IMR-90 (cell line): ENCODE data around the gene LRFN2. TPM values are rescaled to one million over a fixed set of nuclear protein-coding genes. Genes with fewer than 3 reads are reported as not detected.

Source experiments
- ATAC-seq: fragments of 200-7000 bp; cut with Tn5 transposase; 2 replicates; pipeline ENCODE4 v1.9.1; 2020; ENCODE audit warnings: low read depth, mild to moderate bottlenecking, moderate library complexity
- BruUV-seq: library from RNA; stranded (reverse); fragments of 400-500 nt; replicated peaks from 2 replicates; lab custom pipeline; 2021; lab: Mats Ljungman, UMichigan
- CTCF ChIA-PET: fragments of 300-600 bp; formaldehyde crosslinking; extraction: SDS; loops from one replicate; lab custom pipeline; 2021; ENCODE audit warnings: antibody characterized with exemption; lab: Yijun Ruan, JAX
- POLR2A ChIA-PET: fragments of 300-600 bp; sonication (Branson Sonifier 250); formaldehyde crosslinking; loops from one replicate; lab custom pipeline; 2022; ENCODE audit warnings: antibody characterized with exemption; ENCODE audit not compliant: unreplicated experiment; lab: Charles Lee
- DNase-seq: peaks from one replicate; pipeline ENCODE4 v3.0.0; 2013
- H2AFZ ChIP-seq: replicated peaks from 2 replicates; pipeline ENCODE3; 2013; ENCODE audit warnings: low read length, mild to moderate bottlenecking; ENCODE audit not compliant: poor library complexity
- H2AK5ac ChIP-seq: 2 replicates; pipeline ENCODE4 v1.6.1; 2013; ENCODE audit warnings: low read depth, low read length, inconsistent platforms
- H2AK9ac ChIP-seq: replicated peaks from 2 replicates; pipeline ENCODE3; 2013; ENCODE audit warnings: mild to moderate bottlenecking, low read depth, low read length, moderate library complexity; ENCODE audit not compliant: poor library complexity
- H2BK120ac ChIP-seq: 2 replicates; pipeline ENCODE4 v1.6.1; 2013; ENCODE audit warnings: low read depth, low read length, inconsistent platforms
- H2BK15ac ChIP-seq: 3 replicates; pipeline ENCODE4 v1.6.1; 2013; ENCODE audit warnings: low read depth, low read length, inconsistent platforms
- H2BK20ac ChIP-seq: 2 replicates; pipeline ENCODE4 v1.6.1; 2013; ENCODE audit warnings: low read depth, mild to moderate bottlenecking, inconsistent platforms, low read length, moderate library complexity
- H2BK5ac ChIP-seq: 2 replicates; pipeline ENCODE4 v1.6.1; 2013; ENCODE audit warnings: mild to moderate bottlenecking, low read depth, low read length, inconsistent platforms; ENCODE audit not compliant: poor library complexity, severe bottlenecking
- H3K14ac ChIP-seq: replicated peaks from 2 replicates; pipeline ENCODE4 v1.6.1; 2013; ENCODE audit warnings: low read depth, low read length, inconsistent platforms
- H3K18ac ChIP-seq: 2 replicates; pipeline ENCODE4 v1.6.1; 2013; ENCODE audit warnings: low read depth, low read length, control low read depth
- H3K23ac ChIP-seq: 2 replicates; pipeline ENCODE4 v1.6.1; 2013; ENCODE audit warnings: low read depth, low read length, inconsistent platforms
- H3K27ac ChIP-seq: 2 replicates; pipeline ENCODE4 v1.5.1; 2013; ENCODE audit warnings: mild to moderate bottlenecking, control low read depth, low read length; ENCODE audit not compliant: insufficient read depth
- H3K27me3 ChIP-seq: 2 replicates; pipeline ENCODE4 v1.6.1; 2013; ENCODE audit warnings: low read length; ENCODE audit not compliant: control insufficient read depth, insufficient read depth
- H3K36me3 ChIP-seq: 2 replicates; pipeline ENCODE4 v1.6.1; 2013; ENCODE audit warnings: low read length, mixed read lengths; ENCODE audit not compliant: control insufficient read depth, insufficient read depth
- H3K4ac ChIP-seq: 2 replicates; pipeline ENCODE4 v1.6.1; 2013; ENCODE audit warnings: low read depth, low read length, inconsistent platforms
- H3K4me1 ChIP-seq: 2 replicates; pipeline ENCODE4 v1.6.1; 2013; ENCODE audit warnings: low read length, mixed read lengths; ENCODE audit not compliant: control insufficient read depth, insufficient read depth
- H3K4me2 ChIP-seq: 2 replicates; pipeline ENCODE4 v1.6.1; 2013; ENCODE audit warnings: low read depth, mild to moderate bottlenecking, control low read depth, low read length, moderate library complexity
- H3K4me3 ChIP-seq: 2 replicates; pipeline ENCODE4 v1.5.1; 2013; ENCODE audit warnings: low read depth, mild to moderate bottlenecking, control low read depth, low read length, moderate library complexity; ENCODE audit not compliant: insufficient read depth
- H3K56ac ChIP-seq: 2 replicates; pipeline ENCODE4 v1.6.1; 2013; ENCODE audit warnings: low read length, inconsistent platforms; ENCODE audit not compliant: insufficient read depth; ENCODE audit errors: extremely low read depth
- H3K79me1 ChIP-seq, 2 experiments: 2 replicates each; pipeline ENCODE4 v1.6.1; 2013; ENCODE audit warnings: low read length in 2 of 2, inconsistent platforms in 1 of 2, low read depth in 1 of 2
- H3K9ac ChIP-seq: 2 replicates; pipeline ENCODE4 v1.6.1; 2013; ENCODE audit warnings: low read depth, low read length, control low read depth
- H3K9me1 ChIP-seq: 2 replicates; pipeline ENCODE4 v1.6.1; 2013; ENCODE audit warnings: low read length, inconsistent platforms; ENCODE audit not compliant: insufficient read depth
- H3K9me3 ChIP-seq: 2 replicates; pipeline ENCODE4 v1.6.1; 2013; ENCODE audit warnings: low read length; ENCODE audit not compliant: control insufficient read depth, insufficient read depth
- H4K20me1 ChIP-seq: 2 replicates; pipeline ENCODE4 v1.6.1; 2013; ENCODE audit warnings: low read length, inconsistent platforms; ENCODE audit not compliant: insufficient read depth
- H4K5ac ChIP-seq: 2 replicates; pipeline ENCODE4 v1.6.1; 2013; ENCODE audit warnings: mild to moderate bottlenecking, low read depth, low read length, control low read depth
- H4K8ac ChIP-seq, 2 experiments: 2 replicates each; pipeline ENCODE4 v1.6.1; 2013; ENCODE audit warnings: low read depth in 2 of 2, low read length in 2 of 2, control low read depth in 1 of 2, inconsistent platforms in 1 of 2
- H4K91ac ChIP-seq: 2 replicates; pipeline ENCODE4 v1.6.1; 2013; ENCODE audit warnings: low read depth, low read length, inconsistent platforms; ENCODE audit not compliant: insufficient read depth
- BHLHE40 ChIP-seq: fragments of 150-350 bp; IDR thresholded peaks from 2 replicates; pipeline ENCODE4 v1.6.1; 2016; ENCODE audit warnings: mild to moderate bottlenecking, low read depth, low read length
- CEBPB ChIP-seq: IDR thresholded peaks from 2 replicates; pipeline ENCODE4 v1.6.1; 2012; ENCODE audit warnings: low read depth, low read length, improper control_type of control experiment
- CHD1 ChIP-seq: IDR thresholded peaks from 2 replicates; pipeline ENCODE4 v1.6.1; 2012; ENCODE audit warnings: low read depth, low read length, improper control_type of control experiment
- FOS ChIP-seq: fragments of 150-350 bp; IDR thresholded peaks from 2 replicates; pipeline ENCODE4 v1.6.1; 2016; ENCODE audit warnings: low read depth, low read length
- MAFK ChIP-seq: IDR thresholded peaks from 2 replicates; pipeline ENCODE4 v1.6.1; 2012; ENCODE audit warnings: low read depth, low read length, improper control_type of control experiment
- NFE2L2 ChIP-seq: fragments of 150-350 bp; IDR thresholded peaks from 2 replicates; pipeline ENCODE4 v1.6.1; 2016; ENCODE audit warnings: low read depth, mild to moderate bottlenecking, low read length
- POLR2A ChIP-seq: IDR thresholded peaks from 2 replicates; pipeline ENCODE4 v1.6.1; 2012; ENCODE audit warnings: mild to moderate bottlenecking, low read depth, low read length
- RAD21 ChIP-seq: IDR thresholded peaks from 2 replicates; pipeline ENCODE4 v1.6.1; 2012; ENCODE audit warnings: low read length, improper control_type of control experiment
- RFX5 ChIP-seq: IDR thresholded peaks from 2 replicates; pipeline ENCODE4 v1.8.0; 2012; ENCODE audit warnings: low read depth, mild to moderate bottlenecking, low read length, moderate library complexity
- WGBS, 2 experiments: methylation state at CpG; one replicate each; pipeline versions ENCODE4 v1.1.5 to v1.1.7; 2013; ENCODE audit warnings: missing lambda C conversion rate in 2 of 2; ENCODE audit not compliant: insufficient read length in 1 of 2; ENCODE audit errors: extremely low coverage in 2 of 2; 5-methylcytosine and 5-hydroxymethylcytosine counted together
- dilution Hi-C: fragments of 300-500 bp; cut with HindIII; formaldehyde crosslinking; loops from one replicate; pipeline ENCODE4 v1.14.3; 2018; ENCODE audit warnings: low sequenced_read_pairs; ENCODE audit not compliant: unreplicated experiment
- in situ Hi-C: fragments of 300-500 bp; cut with MboI; formaldehyde crosslinking; loops from 3 replicates; pipeline ENCODE4 v1.14.3; 2019; ENCODE audit warnings: low sequenced_read_pairs, inconsistent platforms, mixed read lengths
- intact Hi-C: fragments of 100-400 bp; cut with micrococcal nuclease; formaldehyde crosslinking; loops from 2 replicates; pipeline ENCODE4 v1.10.0; 2022
- polyA plus RNA-seq, 3 experiments: library from polyadenylated mRNA; depleted of rRNA; stranded (reverse); fragments of >200 nt; gene quantifications; 2 replicates each; pipeline ENCODE4 v1.2.3, GENCODE V29; 2012; ENCODE audit warnings: low replicate concordance in 1 of 3
- total RNA-seq: library from RNA; depleted of rRNA; stranded (reverse); fragments of >200 nt; gene quantifications from 2 replicates; pipeline ENCODE4 v1.2.3, GENCODE V29; 2012
- TF ChIP-seq, protein P1 (sequence below): conservative IDR thresholded peaks from 2 replicates; pipeline ENCODE4 v1.5.1; 2012; ENCODE audit warnings: mild to moderate bottlenecking, low read depth, low read length, improper control_type of control experiment
- TF ChIP-seq, protein P2 (sequence below): fragments of 150-350 bp; IDR thresholded peaks from 2 replicates; pipeline ENCODE4 v1.6.1; 2017; ENCODE audit warnings: mild to moderate bottlenecking, antibody characterized with exemption, low read length, low read depth
- TF ChIP-seq, protein P3 (sequence below): fragments of 150-350 bp; IDR thresholded peaks from 2 replicates; pipeline ENCODE4 v1.6.1; 2016; ENCODE audit warnings: low read depth, mild to moderate bottlenecking, low read length, moderate library complexity, borderline replicate concordance

LRFN2 gene
- total and polyA plus RNA-seq, 2 of the 4 experiments (the other 2 are of a cell fraction), result not detected

DNA sequence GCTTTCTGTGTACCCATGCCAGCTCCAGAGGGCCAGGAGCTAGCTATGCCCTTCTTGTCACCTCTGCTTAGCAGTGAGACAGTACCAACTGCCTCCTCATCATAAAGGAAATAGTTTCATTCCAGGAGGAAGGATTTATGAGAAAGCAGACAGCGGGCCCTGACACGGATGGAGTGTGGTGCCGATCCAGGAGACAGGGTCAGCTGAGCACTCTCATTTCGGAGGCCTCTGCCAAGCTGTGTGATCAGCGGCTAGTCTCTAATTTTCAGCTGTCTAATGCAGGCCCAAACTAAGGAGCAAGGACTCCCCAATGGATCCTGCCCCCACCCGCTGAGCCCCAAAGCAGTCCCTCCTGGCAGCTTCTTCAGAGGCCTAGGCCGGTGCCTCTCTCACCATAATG is 103.1 kb downstream of the LRFN2 start:
- Histone ChIP-seq H3K79me1 (no peaks in the 10 kb centered on the region), H3K36me3 (no peaks in the 10 kb centered on the region), H4K91ac (no peak overlapping the region), H3K27ac (no peak overlapping the region), H3K9me3 (no peaks in the 10 kb centered on the region), H3K9me1 (no peaks in the 10 kb centered on the region), H4K20me1 (no peaks in the 10 kb centered on the region), H3K27me3 (no peaks in the 10 kb centered on the region), H3K9ac (no peak overlapping the region), H2BK120ac (no peak overlapping the region), H3K4me2 (no peak overlapping the region), H3K14ac (no peak overlapping the region), H3K56ac (no peak overlapping the region), H3K4ac (no peak overlapping the region), H2BK5ac (no peak overlapping the region), H2AFZ (no peak overlapping the region), H2AK5ac (no peak overlapping the region), H2BK20ac (no peak overlapping the region), H2AK9ac (no peak overlapping the region), H2BK15ac (no peak overlapping the region), H3K4me1 (no peaks in the 10 kb centered on the region), H3K18ac (no peak overlapping the region), H3K23ac (no peak overlapping the region), H4K5ac (no peak overlapping the region), H3K4me3 (no peak overlapping the region), H4K8ac (no peak overlapping the region)
- dilution Hi-C loops (no loop called here), in situ Hi-C loops (no loop called here), intact Hi-C loops (no loop called here)
- ATAC-seq, result no peak
- WGBS, 2 experiments, result no CpG with 5 or more reads among the region's 7 CpGs
- ChIA-PET POLR2A (no interaction called here), CTCF (no interaction called here)
- no TSS peak for BruUV-seq
- TF ChIP-seq CHD1, result no peak
- no peak for TF ChIP-seq BHLHE40
- TF ChIP-seq, protein P1, sequence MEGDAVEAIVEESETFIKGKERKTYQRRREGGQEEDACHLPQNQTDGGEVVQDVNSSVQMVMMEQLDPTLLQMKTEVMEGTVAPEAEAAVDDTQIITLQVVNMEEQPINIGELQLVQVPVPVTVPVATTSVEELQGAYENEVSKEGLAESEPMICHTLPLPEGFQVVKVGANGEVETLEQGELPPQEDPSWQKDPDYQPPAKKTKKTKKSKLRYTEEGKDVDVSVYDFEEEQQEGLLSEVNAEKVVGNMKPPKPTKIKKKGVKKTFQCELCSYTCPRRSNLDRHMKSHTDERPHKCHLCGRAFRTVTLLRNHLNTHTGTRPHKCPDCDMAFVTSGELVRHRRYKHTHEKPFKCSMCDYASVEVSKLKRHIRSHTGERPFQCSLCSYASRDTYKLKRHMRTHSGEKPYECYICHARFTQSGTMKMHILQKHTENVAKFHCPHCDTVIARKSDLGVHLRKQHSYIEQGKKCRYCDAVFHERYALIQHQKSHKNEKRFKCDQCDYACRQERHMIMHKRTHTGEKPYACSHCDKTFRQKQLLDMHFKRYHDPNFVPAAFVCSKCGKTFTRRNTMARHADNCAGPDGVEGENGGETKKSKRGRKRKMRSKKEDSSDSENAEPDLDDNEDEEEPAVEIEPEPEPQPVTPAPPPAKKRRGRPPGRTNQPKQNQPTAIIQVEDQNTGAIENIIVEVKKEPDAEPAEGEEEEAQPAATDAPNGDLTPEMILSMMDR, result no peak
- no peak for TF ChIP-seq NFE2L2
- TF ChIP-seq RFX5, result no peak
- no peak for TF ChIP-seq CEBPB
- TF ChIP-seq RAD21, result no peak
- no peak for TF ChIP-seq FOS
- TF ChIP-seq, protein P2, sequence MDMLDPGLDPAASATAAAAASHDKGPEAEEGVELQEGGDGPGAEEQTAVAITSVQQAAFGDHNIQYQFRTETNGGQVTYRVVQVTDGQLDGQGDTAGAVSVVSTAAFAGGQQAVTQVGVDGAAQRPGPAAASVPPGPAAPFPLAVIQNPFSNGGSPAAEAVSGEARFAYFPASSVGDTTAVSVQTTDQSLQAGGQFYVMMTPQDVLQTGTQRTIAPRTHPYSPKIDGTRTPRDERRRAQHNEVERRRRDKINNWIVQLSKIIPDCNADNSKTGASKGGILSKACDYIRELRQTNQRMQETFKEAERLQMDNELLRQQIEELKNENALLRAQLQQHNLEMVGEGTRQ, result no peak
- TF ChIP-seq, protein P3, sequence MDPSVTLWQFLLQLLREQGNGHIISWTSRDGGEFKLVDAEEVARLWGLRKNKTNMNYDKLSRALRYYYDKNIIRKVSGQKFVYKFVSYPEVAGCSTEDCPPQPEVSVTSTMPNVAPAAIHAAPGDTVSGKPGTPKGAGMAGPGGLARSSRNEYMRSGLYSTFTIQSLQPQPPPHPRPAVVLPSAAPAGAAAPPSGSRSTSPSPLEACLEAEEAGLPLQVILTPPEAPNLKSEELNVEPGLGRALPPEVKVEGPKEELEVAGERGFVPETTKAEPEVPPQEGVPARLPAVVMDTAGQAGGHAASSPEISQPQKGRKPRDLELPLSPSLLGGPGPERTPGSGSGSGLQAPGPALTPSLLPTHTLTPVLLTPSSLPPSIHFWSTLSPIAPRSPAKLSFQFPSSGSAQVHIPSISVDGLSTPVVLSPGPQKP, result no peak
- TF ChIP-seq MAFK, result no peak
- TF ChIP-seq POLR2A, result no peak
- DNase-seq, result no peak
